ENCODE results near the gene FBXW11.

GRCh38 chr5:171867786-171868185 is 138.7 kb downstream of the FBXW11 start:
- TF ChIP-seq CTCF (IDR thresholded peaks at IDR 0.05) (no peak), ZFX (IDR thresholded peaks at IDR 0.05; ENCODE audit: borderline replicate concordance) (no peak)
